K562 (cell line): ENCODE results near the gene GPR183. TPM values are rescaled to one million over a fixed set of nuclear protein-coding genes. Genes with fewer than 3 reads are reported as not detected.

ENCODE experiments used
- ATAC-seq: fragments of 200-7000 bp; cut with Tn5 transposase; 3 replicates; pipeline ENCODE4 v1.9.1; 2020; ENCODE audit warnings: moderate library complexity
- BruUV-seq: library from RNA; stranded (reverse); fragments of 400-500 nt; replicated peaks from 2 replicates; lab custom pipeline; 2021; lab: Mats Ljungman, UMichigan
- CTCF ChIA-PET: fragments of 300-600 bp; formaldehyde crosslinking; extraction: SDS; loops from one replicate; lab custom pipeline; 2021; ENCODE audit warnings: low intra/inter-chr PET ratio; lab: Yijun Ruan, JAX
- POLR2A ChIA-PET: fragments of 300-600, 350-650 bp; sonication (Branson Sonifier 250); formaldehyde crosslinking; extraction: SDS; loops from one replicate; lab custom pipeline; 2021; ENCODE audit warnings: antibody characterized with exemption, inconsistent platforms; lab: Yijun Ruan, JAX
- DNase-seq, 4 experiments: peaks; one replicate each; pipeline versions ENCODE4 v3.0.0 to v3.0.0-alpha.2; 2011 to 2018; ENCODE audit warnings: low spot score in 3 of 4, mixed read lengths in 3 of 4; ENCODE audit errors: extremely low read depth in 1 of 4
- FAIRE-seq: peaks from 2 replicates; lab custom pipeline; 2011; peaks lifted over from hg19 to GRCh38; lab: Jason Lieb, UNC
- H2AFZ ChIP-seq: 2 replicates; pipeline ENCODE4 v1.6.0; 2011; ENCODE audit warnings: low read depth, low read length, control low read depth, inconsistent platforms
- H3K27ac ChIP-seq: fragments of 200-600 bp; 3 replicates; pipeline ENCODE4 v1.8.0; 2011; ENCODE audit warnings: low read depth, mild to moderate bottlenecking, control low read depth, inconsistent platforms, low read length, moderate library complexity, mixed read lengths; ENCODE audit errors: extremely low read depth
- H3K27me3 ChIP-seq, 2 experiments: fragments of 300-600 bp in 1 of 2; 2 replicates in 1 of 2; 3 replicates in 1 of 2; pipeline versions ENCODE4 v1.6.0 to v1.8.0; 2011; ENCODE audit warnings: inconsistent platforms in 2 of 2, low read length in 2 of 2, mild to moderate bottlenecking in 1 of 2, mixed read lengths in 1 of 2, moderate library complexity in 1 of 2; ENCODE audit not compliant: control insufficient read depth in 2 of 2, insufficient read depth in 2 of 2
- H3K36me3 ChIP-seq: fragments of 300-600 bp; 3 replicates; pipeline ENCODE4 v1.8.0; 2011; ENCODE audit warnings: mild to moderate bottlenecking, low read length, inconsistent platforms; ENCODE audit not compliant: control insufficient read depth, insufficient read depth
- H3K4me1 ChIP-seq, 2 experiments: fragments of 200-600 bp in 1 of 2; replicated peaks in 1 of 2; 2 replicates in 1 of 2; 3 replicates in 1 of 2; pipeline versions ENCODE4 v1.5.1 to v1.8.0; 2011; ENCODE audit warnings: inconsistent platforms in 2 of 2, low read length in 2 of 2, mild to moderate bottlenecking in 1 of 2, mixed read lengths in 1 of 2, moderate library complexity in 1 of 2; ENCODE audit not compliant: control insufficient read depth in 2 of 2, insufficient read depth in 2 of 2
- H3K4me2 ChIP-seq: 2 replicates; pipeline ENCODE4 v1.6.1; 2011; ENCODE audit warnings: low read length, control low read depth, inconsistent platforms, mixed read lengths; ENCODE audit not compliant: insufficient read depth
- H3K4me3 ChIP-seq: fragments of 200-600 bp; sonication (generic), shearing (Covaris generic); 2 replicates; pipeline ENCODE4 v1.5.1; 2016; ENCODE audit warnings: control low read depth, inconsistent platforms
- H3K79me2 ChIP-seq: fragments of 200-600 bp; 3 replicates; pipeline ENCODE4 v1.8.0; 2011; ENCODE audit warnings: low read length, inconsistent platforms; ENCODE audit not compliant: control insufficient read depth, insufficient read depth
- H3K9ac ChIP-seq, 2 experiments: 2 replicates each; pipeline versions ENCODE4 v1.6.0 to v1.6.1; 2011; ENCODE audit warnings: low read depth in 2 of 2, low read length in 2 of 2, control low read depth in 1 of 2, inconsistent platforms in 1 of 2, mild to moderate bottlenecking in 1 of 2, mixed read lengths in 1 of 2; ENCODE audit not compliant: insufficient read depth in 1 of 2
- H3K9me1 ChIP-seq: one replicate; pipeline ENCODE4 v1.6.0; 2011; ENCODE audit warnings: inconsistent platforms, mild to moderate bottlenecking, low read length, moderate library complexity; ENCODE audit not compliant: control insufficient read depth, insufficient read depth
- H3K9me3 ChIP-seq: replicated peaks from 2 replicates; pipeline ENCODE4 v1.5.1; 2011; ENCODE audit warnings: low read depth, low read length, inconsistent platforms; ENCODE audit not compliant: control insufficient read depth, insufficient read depth
- H4K20me1 ChIP-seq: replicated peaks from 2 replicates; pipeline ENCODE4 v1.6.1; 2011; ENCODE audit warnings: low read length, inconsistent platforms, mixed read lengths; ENCODE audit not compliant: control insufficient read depth, insufficient read depth
- CEBPG ChIP-seq, 3 experiments: fragments of 200-800 bp in 1 of 3; sonication (Bioruptor generic) in 1 of 3; sonication (generic) in 1 of 3; formaldehyde crosslinking in 1 of 3; IDR thresholded peaks in 2 of 3; conservative IDR thresholded peaks in 1 of 3; 2 replicates each; pipeline versions ENCODE4 v1.6.1 to v1.8.0; 2016 to 2022; ENCODE audit warnings: missing compliant biosample characterization in 2 of 3, missing genetic modification characterization in 2 of 3, mild to moderate bottlenecking in 1 of 3, missing genetic modification reagents in 1 of 3
- in situ Hi-C: fragments of 300-500 bp; cut with MboI; formaldehyde crosslinking; loops from 4 replicates; pipeline ENCODE4 v1.15.0; 2018; ENCODE audit warnings: inconsistent platforms, mixed read lengths
- intact Hi-C: fragments of 100-400 bp; cut with micrococcal nuclease; formaldehyde crosslinking; loops from 2 replicates; pipeline ENCODE4 v1.14.2; 2022
- polyA plus RNA-seq, 8 experiments: library from polyadenylated mRNA; depleted of rRNA in 4 of 8; stranded (reverse) in 5 of 8; unstranded in 3 of 8; fragments of >200 nt; fragmentation: Nextera tagmentation in 2 of 8; fragmentation: Illumina TruSeq in 1 of 8; extraction: Ambion mirVana in 2 of 8; extraction: Trizol in 1 of 8; gene quantifications; 2 replicates each; pipeline versions ENCODE4 v1.2.1 to v1.2.3, GENCODE V29; 2011 to 2014; ENCODE audit warnings: inconsistent platforms in 1 of 8, missing spikeins in 1 of 8
- total RNA-seq, 7 experiments: library from RNA; depleted of rRNA in 6 of 7; stranded (reverse); fragments of >200 nt in 6 of 7; fragmentation: Illumina TruSeq in 2 of 7; extraction: Trizol in 2 of 7; gene quantifications; 2 replicates each; pipeline versions ENCODE4 v1.2.1 to v1.2.3, GENCODE V29; 2011 to 2021; ENCODE audit warnings: low replicate concordance in 1 of 7
- TF ChIP-seq, protein P1 (sequence below): sonication (generic); formaldehyde crosslinking; IDR thresholded peaks from 2 replicates; pipeline ENCODE4 v1.8.1; 2023; ENCODE audit warnings: mild to moderate bottlenecking, missing genetic modification reagents

Gene GPR183
- total and polyA plus RNA-seq, 9 of the 15 experiments (the other 6 are each of a cell fraction or from before 2014, with no cell fraction given), result 1.3 to 10.2 (median 3.7) TPM

DNA sequence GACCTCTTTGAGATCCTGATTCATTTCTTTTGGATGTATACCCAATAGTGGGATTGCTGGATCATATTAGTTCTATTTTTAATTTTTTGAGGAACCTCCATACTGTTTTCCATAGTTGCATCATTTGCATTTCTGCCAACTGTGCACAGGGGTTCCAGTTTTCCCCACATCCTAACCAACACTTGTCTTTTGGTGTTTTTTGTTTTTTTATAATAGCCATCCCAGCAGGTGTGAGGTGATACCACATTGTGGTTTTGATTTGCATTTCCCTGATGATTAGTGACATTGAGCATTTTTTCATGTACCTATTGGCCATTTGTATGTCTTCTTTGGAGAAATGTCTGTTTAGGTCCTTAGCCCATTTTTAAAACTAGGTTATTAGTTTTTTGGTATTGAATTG, 18.8 kb upstream of the GPR183 start:
- Histone ChIP-seq H3K9ac (no peak overlapping the region), H4K20me1 (no peaks in the 10 kb centered on the region), H3K9me3 (no peaks in the 10 kb centered on the region), H3K79me2 (0 out of 3 replicates have a peak, but pooled peaks cover 4% of the 10 kb centered on the region), H3K36me3 (peaks cover 19% of the 10 kb centered on the region), H3K4me2 (peak overlapping the region; percentile 56; the same call in 1 of the 2 replicates), H3K4me1 (peaks cover 8 to 48% of the 10 kb centered on the region in 2 experiments; a peak in 4 of 5 replicates), H3K9me1 (peaks cover 4% of the 10 kb centered on the region), H3K4me3 (no peak overlapping the region), H3K27ac (peak overlapping the region; percentile 81; the same call in 2 of the 3 replicates), H3K27me3 (no peaks in the 10 kb centered on the region), H2AFZ (no peak overlapping the region)
- TF ChIP-seq CEBPG (CRISPR knock-in tag; IDR thresholded peaks at IDR 0.05), result no peak; the same call in 1 of the 2 replicates
- TF ChIP-seq CEBPG (tag; conservative IDR thresholded peaks at IDR 0.05 in 1 of 2, IDR thresholded peaks at IDR 0.05 in 1 of 2), result peak in 1 of 2 experiments; percentile 34; a peak in 1 of 4 replicates
- TF ChIP-seq, protein P1, sequence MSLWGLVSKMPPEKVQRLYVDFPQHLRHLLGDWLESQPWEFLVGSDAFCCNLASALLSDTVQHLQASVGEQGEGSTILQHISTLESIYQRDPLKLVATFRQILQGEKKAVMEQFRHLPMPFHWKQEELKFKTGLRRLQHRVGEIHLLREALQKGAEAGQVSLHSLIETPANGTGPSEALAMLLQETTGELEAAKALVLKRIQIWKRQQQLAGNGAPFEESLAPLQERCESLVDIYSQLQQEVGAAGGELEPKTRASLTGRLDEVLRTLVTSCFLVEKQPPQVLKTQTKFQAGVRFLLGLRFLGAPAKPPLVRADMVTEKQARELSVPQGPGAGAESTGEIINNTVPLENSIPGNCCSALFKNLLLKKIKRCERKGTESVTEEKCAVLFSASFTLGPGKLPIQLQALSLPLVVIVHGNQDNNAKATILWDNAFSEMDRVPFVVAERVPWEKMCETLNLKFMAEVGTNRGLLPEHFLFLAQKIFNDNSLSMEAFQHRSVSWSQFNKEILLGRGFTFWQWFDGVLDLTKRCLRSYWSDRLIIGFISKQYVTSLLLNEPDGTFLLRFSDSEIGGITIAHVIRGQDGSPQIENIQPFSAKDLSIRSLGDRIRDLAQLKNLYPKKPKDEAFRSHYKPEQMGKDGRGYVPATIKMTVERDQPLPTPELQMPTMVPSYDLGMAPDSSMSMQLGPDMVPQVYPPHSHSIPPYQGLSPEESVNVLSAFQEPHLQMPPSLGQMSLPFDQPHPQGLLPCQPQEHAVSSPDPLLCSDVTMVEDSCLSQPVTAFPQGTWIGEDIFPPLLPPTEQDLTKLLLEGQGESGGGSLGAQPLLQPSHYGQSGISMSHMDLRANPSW, result no peak
- in situ Hi-C loops (no loop called here), intact Hi-C loops (no loop called here)
- no peak for FAIRE-seq
- no peak for ATAC-seq
- BruUV-seq, result no TSS peak
- ChIA-PET CTCF (no interaction called here), POLR2A (interaction anchor here (0.9 to 2.1 kb wide), 4 partner anchors 8 to 22 kb away, joined by 3 to 10 read pairs (median 4); no protein-coding TSS in a partner anchor)
- no peak for DNase-seq
